Neural cell (in vitro differentiated cells): ENCODE data around the gene FBLIM1. TPM values are rescaled to one million over a fixed set of nuclear protein-coding genes. Genes with fewer than 3 reads are reported as not detected.

Source experiments
- H2AFZ ChIP-seq: fragments of 200-600, 300-800 bp; sonication (generic), shearing (Covaris generic); 2 replicates; pipeline ENCODE4 v1.6.0; 2014; ENCODE audit warnings: low read depth, mild to moderate bottlenecking, antibody characterized with exemption, low read length, moderate library complexity
- H3F3A ChIP-seq: fragments of 200-600 bp; shearing (Covaris generic); 2 replicates; pipeline ENCODE4 v1.6.1; 2016; ENCODE audit warnings: mild to moderate bottlenecking, moderate library complexity, mixed read lengths, antibody characterized with exemption, low read length; ENCODE audit not compliant: insufficient read depth, poor library complexity, severe bottlenecking
- H3K27ac ChIP-seq: fragments of 200-600, 300-800 bp; sonication (generic), shearing (Covaris generic); 2 replicates; pipeline ENCODE4 v1.5.1; 2014; ENCODE audit warnings: mild to moderate bottlenecking, low read length, moderate library complexity
- H3K27me3 ChIP-seq: fragments of 300-800, 200-600 bp; sonication (generic), shearing (Covaris generic); 2 replicates; pipeline ENCODE4 v1.6.0; 2014; ENCODE audit warnings: mild to moderate bottlenecking, low read depth, low read length, moderate library complexity; ENCODE audit not compliant: insufficient read depth
- H3K36me3 ChIP-seq: fragments of 300-800, 200-600 bp; sonication (generic), shearing (Covaris generic); 2 replicates; pipeline ENCODE4 v1.5.1; 2014; ENCODE audit warnings: mild to moderate bottlenecking, antibody characterized with exemption, low read length, moderate library complexity; ENCODE audit not compliant: insufficient read depth
- H3K4me2 ChIP-seq: fragments of 300-800, 200-600 bp; sonication (generic), shearing (Covaris generic); 2 replicates; pipeline ENCODE4 v1.6.0; 2014; ENCODE audit warnings: mild to moderate bottlenecking, low read length
- H3K4me3 ChIP-seq: fragments of 300-800, 200-600 bp; sonication (generic), shearing (Covaris generic); 2 replicates; pipeline ENCODE4 v1.5.1; 2014; ENCODE audit warnings: mild to moderate bottlenecking, low read length, moderate library complexity
- H3K79me2 ChIP-seq: fragments of 200-600 bp; shearing (Covaris generic); replicated peaks from 2 replicates; pipeline ENCODE4 v1.6.0; 2014; ENCODE audit warnings: mild to moderate bottlenecking, low read length, moderate library complexity; ENCODE audit not compliant: insufficient read depth
- H3K9ac ChIP-seq: fragments of 300-800, 200-600 bp; sonication (generic), shearing (Covaris generic); 2 replicates; pipeline ENCODE4 v1.6.1; 2016; ENCODE audit warnings: mild to moderate bottlenecking, low read length, mixed read lengths
- H3K9me2 ChIP-seq: fragments of 200-600 bp; shearing (Covaris generic); 2 replicates; pipeline ENCODE4 v1.6.1; 2016; ENCODE audit warnings: mild to moderate bottlenecking, low read length, mixed read lengths; ENCODE audit not compliant: insufficient read depth
- H3K9me3 ChIP-seq: fragments of 200-600, 300-800 bp; sonication (generic), shearing (Covaris generic); 2 replicates; pipeline ENCODE4 v1.6.1; 2016; ENCODE audit warnings: mild to moderate bottlenecking, mixed run types, low read length, moderate library complexity, mixed read lengths
- H4K20me1 ChIP-seq: fragments of 200-600 bp; shearing (Covaris generic); 2 replicates; pipeline ENCODE4 v1.6.1; 2016; ENCODE audit warnings: mild to moderate bottlenecking, mixed run types; ENCODE audit not compliant: insufficient read depth
- EP300 ChIP-seq: fragments of 450-650 bp; conservative IDR thresholded peaks from 2 replicates; pipeline ENCODE4 v1.6.1; 2014; ENCODE audit warnings: antibody characterized with exemption, mild to moderate bottlenecking, moderate library complexity; ENCODE audit not compliant: poor library complexity, severe bottlenecking
- EZH2 ChIP-seq: fragments of 200-600, 300-800 bp; shearing (Covaris generic), sonication (generic); IDR thresholded peaks from 2 replicates; pipeline ENCODE4 v1.6.1; 2014; ENCODE audit warnings: antibody characterized with exemption, low read length, borderline replicate concordance, mild to moderate bottlenecking; ENCODE audit not compliant: insufficient read depth, poor library complexity, severe bottlenecking
- MXI1 ChIP-seq: fragments of 450-650 bp; conservative IDR thresholded peaks from 2 replicates; pipeline ENCODE4 v1.6.1; 2014; ENCODE audit warnings: antibody characterized with exemption, mild to moderate bottlenecking; ENCODE audit not compliant: poor library complexity, severe bottlenecking
- POLR2AphosphoS5 ChIP-seq: IDR thresholded peaks from 2 replicates; pipeline ENCODE4 v1.6.1; 2012
- RAD21 ChIP-seq: fragments of 450-650 bp; conservative IDR thresholded peaks from 2 replicates; pipeline ENCODE4 v1.6.1; 2014; ENCODE audit warnings: antibody characterized with exemption, mild to moderate bottlenecking, moderate library complexity
- SMC3 ChIP-seq: fragments of 450-650 bp; conservative IDR thresholded peaks from 2 replicates; pipeline ENCODE4 v1.6.1; 2014; ENCODE audit warnings: antibody characterized with exemption, mild to moderate bottlenecking, moderate library complexity; ENCODE audit not compliant: poor library complexity
- TAF1 ChIP-seq: IDR thresholded peaks from 2 replicates; pipeline ENCODE4 v1.6.1; 2012; ENCODE audit warnings: low read depth
- polyA plus RNA-seq: library from polyadenylated mRNA; depleted of rRNA; stranded (reverse); fragments of >200 nt; gene quantifications from 2 replicates; pipeline ENCODE4 v1.2.3, GENCODE V29; 2014
- TF ChIP-seq, protein P1 (sequence below): fragments of 450-650 bp; IDR thresholded peaks from 2 replicates; pipeline ENCODE4 v1.5.1; 2014; ENCODE audit warnings: antibody characterized with exemption, mild to moderate bottlenecking, moderate library complexity; ENCODE audit not compliant: poor library complexity, severe bottlenecking
- TF ChIP-seq, protein P2 (sequence below): IDR thresholded peaks from 2 replicates; pipeline ENCODE4 v1.6.1; 2012; ENCODE audit warnings: borderline replicate concordance

FBLIM1 gene
- polyA plus RNA-seq, 1 donor from 2014 or later = 24.9 TPM

DNA sequence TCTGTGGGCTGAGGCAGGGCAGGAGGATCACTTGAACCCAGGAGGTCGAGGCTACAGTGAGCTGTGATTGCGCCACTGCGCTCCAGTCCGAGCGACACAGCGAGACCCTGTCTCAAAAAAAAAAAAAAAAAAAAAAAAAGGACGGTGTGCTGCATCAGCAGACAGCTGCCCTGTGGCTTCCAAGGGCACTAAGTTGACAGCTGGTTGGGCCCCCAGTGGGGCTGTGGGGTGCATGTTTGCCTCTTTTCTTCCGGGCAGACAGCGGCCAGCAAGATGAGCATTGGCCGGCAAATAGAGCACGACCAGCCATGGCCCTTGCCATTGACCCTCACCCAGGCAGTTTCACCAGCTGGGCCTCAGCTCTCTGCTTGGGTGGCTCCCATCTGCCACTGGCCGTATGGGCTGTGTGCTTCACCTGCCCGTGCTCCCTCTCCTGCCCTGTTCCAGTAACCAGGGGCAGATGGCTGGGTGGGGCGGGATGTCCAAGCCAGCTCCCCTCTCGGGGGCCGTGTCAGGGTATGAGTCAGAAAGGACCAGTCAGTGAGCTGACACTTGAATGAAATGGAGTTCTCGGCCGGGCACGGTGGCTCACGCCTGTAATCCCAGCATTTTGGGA, 34.9 kb upstream of the FBLIM1 start:
- Histone ChIP-seq H3K4me2 (no peak overlapping the region), H3K4me3 (no peak overlapping the region), H4K20me1 (no peaks in the 10 kb centered on the region), H3F3A (no peaks in the 10 kb centered on the region), H3K9me2 (no peaks in the 10 kb centered on the region), H3K9me3 (no peaks in the 10 kb centered on the region), H3K36me3 (no peaks in the 10 kb centered on the region), H3K9ac (no peak overlapping the region), H3K27me3 (no peaks in the 10 kb centered on the region), H3K79me2 (no peaks in the 10 kb centered on the region), H3K27ac (no peak overlapping the region), H2AFZ (no peak overlapping the region)
- TF ChIP-seq, protein P1, sequence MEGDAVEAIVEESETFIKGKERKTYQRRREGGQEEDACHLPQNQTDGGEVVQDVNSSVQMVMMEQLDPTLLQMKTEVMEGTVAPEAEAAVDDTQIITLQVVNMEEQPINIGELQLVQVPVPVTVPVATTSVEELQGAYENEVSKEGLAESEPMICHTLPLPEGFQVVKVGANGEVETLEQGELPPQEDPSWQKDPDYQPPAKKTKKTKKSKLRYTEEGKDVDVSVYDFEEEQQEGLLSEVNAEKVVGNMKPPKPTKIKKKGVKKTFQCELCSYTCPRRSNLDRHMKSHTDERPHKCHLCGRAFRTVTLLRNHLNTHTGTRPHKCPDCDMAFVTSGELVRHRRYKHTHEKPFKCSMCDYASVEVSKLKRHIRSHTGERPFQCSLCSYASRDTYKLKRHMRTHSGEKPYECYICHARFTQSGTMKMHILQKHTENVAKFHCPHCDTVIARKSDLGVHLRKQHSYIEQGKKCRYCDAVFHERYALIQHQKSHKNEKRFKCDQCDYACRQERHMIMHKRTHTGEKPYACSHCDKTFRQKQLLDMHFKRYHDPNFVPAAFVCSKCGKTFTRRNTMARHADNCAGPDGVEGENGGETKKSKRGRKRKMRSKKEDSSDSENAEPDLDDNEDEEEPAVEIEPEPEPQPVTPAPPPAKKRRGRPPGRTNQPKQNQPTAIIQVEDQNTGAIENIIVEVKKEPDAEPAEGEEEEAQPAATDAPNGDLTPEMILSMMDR = no peak
- TF ChIP-seq POLR2AphosphoS5 = no peak
- TF ChIP-seq MXI1 = no peak
- TF ChIP-seq EZH2 = no peak
- TF ChIP-seq SMC3 = no peak
- TF ChIP-seq EP300 = no peak
- no peak for TF ChIP-seq RAD21
- TF ChIP-seq, protein P2, sequence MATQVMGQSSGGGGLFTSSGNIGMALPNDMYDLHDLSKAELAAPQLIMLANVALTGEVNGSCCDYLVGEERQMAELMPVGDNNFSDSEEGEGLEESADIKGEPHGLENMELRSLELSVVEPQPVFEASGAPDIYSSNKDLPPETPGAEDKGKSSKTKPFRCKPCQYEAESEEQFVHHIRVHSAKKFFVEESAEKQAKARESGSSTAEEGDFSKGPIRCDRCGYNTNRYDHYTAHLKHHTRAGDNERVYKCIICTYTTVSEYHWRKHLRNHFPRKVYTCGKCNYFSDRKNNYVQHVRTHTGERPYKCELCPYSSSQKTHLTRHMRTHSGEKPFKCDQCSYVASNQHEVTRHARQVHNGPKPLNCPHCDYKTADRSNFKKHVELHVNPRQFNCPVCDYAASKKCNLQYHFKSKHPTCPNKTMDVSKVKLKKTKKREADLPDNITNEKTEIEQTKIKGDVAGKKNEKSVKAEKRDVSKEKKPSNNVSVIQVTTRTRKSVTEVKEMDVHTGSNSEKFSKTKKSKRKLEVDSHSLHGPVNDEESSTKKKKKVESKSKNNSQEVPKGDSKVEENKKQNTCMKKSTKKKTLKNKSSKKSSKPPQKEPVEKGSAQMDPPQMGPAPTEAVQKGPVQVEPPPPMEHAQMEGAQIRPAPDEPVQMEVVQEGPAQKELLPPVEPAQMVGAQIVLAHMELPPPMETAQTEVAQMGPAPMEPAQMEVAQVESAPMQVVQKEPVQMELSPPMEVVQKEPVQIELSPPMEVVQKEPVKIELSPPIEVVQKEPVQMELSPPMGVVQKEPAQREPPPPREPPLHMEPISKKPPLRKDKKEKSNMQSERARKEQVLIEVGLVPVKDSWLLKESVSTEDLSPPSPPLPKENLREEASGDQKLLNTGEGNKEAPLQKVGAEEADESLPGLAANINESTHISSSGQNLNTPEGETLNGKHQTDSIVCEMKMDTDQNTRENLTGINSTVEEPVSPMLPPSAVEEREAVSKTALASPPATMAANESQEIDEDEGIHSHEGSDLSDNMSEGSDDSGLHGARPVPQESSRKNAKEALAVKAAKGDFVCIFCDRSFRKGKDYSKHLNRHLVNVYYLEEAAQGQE = no peak
- TF ChIP-seq TAF1 = no peak

GRCh38 chr1:15724949-15725880, 33.4 kb upstream of the FBLIM1 start:
- no peaks in the 10 kb centered on the region for H3K27me3 ChIP-seq
- H3K9me3 ChIP-seq = no peaks in the 10 kb centered on the region
- no peak overlapping the region for H3K9ac ChIP-seq
- H3K4me3 ChIP-seq = no peak overlapping the region
- H3K79me2 ChIP-seq = no peaks in the 10 kb centered on the region
- no peaks in the 10 kb centered on the region for H4K20me1 ChIP-seq
- no peaks in the 10 kb centered on the region for H3F3A ChIP-seq
- no peak overlapping the region for H2AFZ ChIP-seq
- H3K36me3 ChIP-seq = no peaks in the 10 kb centered on the region
- no peaks in the 10 kb centered on the region for H3K9me2 ChIP-seq
- H3K4me2 ChIP-seq = no peak overlapping the region
- H3K27ac ChIP-seq = no peak overlapping the region
- no peak for TF ChIP-seq SMC3
- no peak for TF ChIP-seq EP300
- TF ChIP-seq MXI1 = no peak
- no peak for TF ChIP-seq POLR2AphosphoS5
